ENCODE measurements around the gene ERCC6L2.

ERCC6L2 gene

GRCh38 chr9:95981761-95982390 is 106.4 kb downstream of the ERCC6L2 start:
- DNase-seq (ENCODE audit: low spot score): no peak

GRCh38 chr9:95985440-95986055 is 110.1 kb downstream of the ERCC6L2 start:
- DNase-seq (ENCODE audit: low spot score): no peak

GRCh38 chr9:95989297-95989696 is 113.8 kb downstream of the ERCC6L2 start:
- DNase-seq (ENCODE audit: low spot score): no peak

GRCh38 chr9:95991326-95991725 is 115.8 kb downstream of the ERCC6L2 start:
- no peak for DNase-seq (ENCODE audit: low spot score)

- no peak for DNase-seq (ENCODE audit: low spot score)
Observed at GRCh38 chr9:95992536-95992935, 117.0 kb downstream of the ERCC6L2 start.

- DNase-seq (ENCODE audit: low spot score): no peak
Observed at GRCh38 chr9:95993337-95993736, 117.8 kb downstream of the ERCC6L2 start.

GRCh38 chr9:95999390-95999789 is 123.9 kb downstream of the ERCC6L2 start:
- no peak for DNase-seq (ENCODE audit: low spot score)

GRCh38 chr9:96004379-96004778 is 128.9 kb downstream of the ERCC6L2 start:
- no peak for DNase-seq (ENCODE audit: low spot score)

GRCh38 chr9:96006296-96006879 is 130.9 kb downstream of the ERCC6L2 start:
- no peak for DNase-seq (ENCODE audit: low spot score)

- DNase-seq (ENCODE audit: low spot score): no peak
Observed at GRCh38 chr9:96006961-96007360, 131.5 kb downstream of the ERCC6L2 start.

GRCh38 chr9:96008502-96009222 is 133.2 kb downstream of the ERCC6L2 start:
- DNase-seq (ENCODE audit: low spot score): no peak

- no peak for DNase-seq (ENCODE audit: low spot score)
Observed at GRCh38 chr9:96009223-96009602, 133.7 kb downstream of the ERCC6L2 start.

GRCh38 chr9:96009690-96010472 is 134.4 kb downstream of the ERCC6L2 start:
- no peak for DNase-seq (ENCODE audit: low spot score)

GRCh38 chr9:96014078-96014477 is 138.6 kb downstream of the ERCC6L2 start:
- no peak for DNase-seq (ENCODE audit: low spot score)

- no peak for DNase-seq (ENCODE audit: low spot score)
Observed at GRCh38 chr9:96015876-96016686, 140.6 kb downstream of the ERCC6L2 start.

Measured in hematopoietic multipotent progenitor cell treated with erythropoietin and hydrocortisone succinate and interleukin-3 and kit ligand, for 17 days (in vitro differentiated cells).